Common myeloid progenitor, CD34-positive (primary cell): ENCODE data around the gene SUPT20HL2.
"Not testable (repeated sequence)": the region's sequence is repeated elsewhere in the genome, so short reads cannot be mapped to it uniquely, and the experiment has no call there.

Source experiments
- CTCF ChIA-PET: fragments of 350-600 bp; sonication (Branson Sonifier 250); formaldehyde crosslinking; loops from one replicate; lab custom pipeline; 2021; ENCODE audit warnings: antibody characterized with exemption; lab: Charles Lee
- POLR2A ChIA-PET: fragments of 350-600 bp; sonication (Branson Sonifier 250); formaldehyde crosslinking; loops from one replicate; lab custom pipeline; 2021; ENCODE audit warnings: antibody characterized with exemption; lab: Charles Lee
- DNase-seq, 3 donors: peaks; one replicate each; pipeline versions ENCODE4 v3.0.0 to v3.0.0-alpha.2; 2013
- H3K27ac ChIP-seq, 2 experiments: 1 replicate in 1 of 2; 2 replicates in 1 of 2; pipeline ENCODE4 v1.7.0; 2013; ENCODE audit warnings: inconsistent platforms in 2 of 2, low read length in 2 of 2, mild to moderate bottlenecking in 2 of 2, low read depth in 1 of 2, moderate library complexity in 1 of 2; ENCODE audit not compliant: severe bottlenecking in 2 of 2, insufficient read depth in 1 of 2, poor library complexity in 1 of 2
- H3K27me3 ChIP-seq, 5 experiments: replicated peaks in 2 of 5; 1 replicate in 3 of 5; 2 replicates in 2 of 5; pipeline versions ENCODE4 v1.6.1 to v1.7.0; 2013; ENCODE audit warnings: low read length in 4 of 5, mild to moderate bottlenecking in 2 of 5, moderate library complexity in 2 of 5, inconsistent platforms in 1 of 5; ENCODE audit not compliant: insufficient read depth in 5 of 5, control insufficient read depth in 4 of 5
- H3K36me3 ChIP-seq, 4 experiments: 1 replicate in 2 of 4; 2 replicates in 2 of 4; pipeline versions ENCODE4 v1.6.1 to v1.7.0; 2013; ENCODE audit warnings: low read length in 3 of 4, control low read depth in 1 of 4, mild to moderate bottlenecking in 1 of 4; ENCODE audit not compliant: control insufficient read depth in 4 of 4, insufficient read depth in 4 of 4
- H3K4me1 ChIP-seq, 4 experiments: 1 replicate in 3 of 4; 2 replicates in 1 of 4; pipeline versions ENCODE4 v1.6.1 to v1.7.1; 2013; ENCODE audit warnings: low read length in 3 of 4, mild to moderate bottlenecking in 3 of 4, control low read depth in 1 of 4, inconsistent platforms in 1 of 4, moderate library complexity in 1 of 4; ENCODE audit not compliant: control insufficient read depth in 4 of 4, insufficient read depth in 4 of 4; ENCODE audit errors: control extremely low read depth in 1 of 4
- H3K4me3 ChIP-seq, 7 experiments: 1 replicate in 4 of 7; 2 replicates in 3 of 7; pipeline versions ENCODE4 v1.5.1 to v1.7.0; 2013; ENCODE audit warnings: mild to moderate bottlenecking in 7 of 7, low read length in 6 of 7, moderate library complexity in 6 of 7, inconsistent platforms in 2 of 7, low read depth in 2 of 7, control low read depth in 1 of 7; ENCODE audit not compliant: insufficient read depth in 4 of 7, control insufficient read depth in 1 of 7; ENCODE audit errors: extremely low read depth in 1 of 7
- H3K9me3 ChIP-seq, 5 experiments: 1 replicate in 4 of 5; 2 replicates in 1 of 5; pipeline versions ENCODE4 v1.6.1 to v1.7.1; 2013; ENCODE audit warnings: low read length in 4 of 5, mild to moderate bottlenecking in 2 of 5, inconsistent platforms in 1 of 5, low read depth in 1 of 5, moderate library complexity in 1 of 5; ENCODE audit not compliant: control insufficient read depth in 4 of 5, insufficient read depth in 2 of 5; ENCODE audit errors: control extremely low read depth in 1 of 5
- WGBS: methylation state at CpG from one replicate; pipeline ENCODE4 v1.1.5; 2013; ENCODE audit not compliant: insufficient coverage; 5-methylcytosine and 5-hydroxymethylcytosine counted together

SUPT20HL2 gene

GRCh38 chrX:24311507-24312248, 2.2 kb downstream of the SUPT20HL2 start:
- DNase-seq, H3K4me3 ChIP-seq, H3K9me3 ChIP-seq, H3K27ac ChIP-seq, POLR2A ChIA-PET, H3K36me3 ChIP-seq, H3K4me1 ChIP-seq: not testable (repeated sequence)
- CTCF ChIA-PET: interaction anchor here (1.1 kb wide), 1 partner anchor 60 kb away, joined by 3 read pairs; no protein-coding TSS in a partner anchor
- H3K27me3 ChIP-seq: peaks cover 0 to 14% (median 0%) of the 10 kb centered on the region in 5 experiments
- WGBS: 76% methylated on average over 15 of the region's 22 CpGs

GRCh38 chrX:24310916-24311315, 3.0 kb downstream of the SUPT20HL2 start:
- 79% methylated on average over 3 of the region's 3 CpGs for WGBS
- CTCF ChIA-PET: interaction anchor here (1.1 kb wide), 1 partner anchor 61 kb away, joined by 3 read pairs; no protein-coding TSS in a partner anchor
- H3K4me3 ChIP-seq, DNase-seq, POLR2A ChIA-PET, H3K36me3 ChIP-seq, H3K9me3 ChIP-seq, H3K4me1 ChIP-seq, H3K27ac ChIP-seq: not testable (repeated sequence)
- peaks cover 0 to 14% (median 0%) of the 10 kb centered on the region in 5 experiments for H3K27me3 ChIP-seq

GRCh38 chrX:24309580-24310374, 4.1 kb downstream of the SUPT20HL2 start:
- DNase-seq, H3K4me3 ChIP-seq, H3K36me3 ChIP-seq, H3K27ac ChIP-seq, H3K9me3 ChIP-seq, CTCF ChIA-PET, H3K4me1 ChIP-seq, POLR2A ChIA-PET: not testable (repeated sequence)
- no CpG with 5 or more reads among the region's 6 CpGs for WGBS
- peaks cover 0 to 14% (median 0%) of the 10 kb centered on the region in 5 experiments for H3K27me3 ChIP-seq

- H3K9me3 ChIP-seq, POLR2A ChIA-PET, DNase-seq, H3K27ac ChIP-seq, H3K4me1 ChIP-seq, H3K4me3 ChIP-seq, CTCF ChIA-PET, H3K36me3 ChIP-seq: not testable (repeated sequence)
- H3K27me3 ChIP-seq: peaks cover 0 to 14% (median 0%) of the 10 kb centered on the region in 5 experiments
- no CpG with 5 or more reads among the region's 4 CpGs for WGBS
Observed at GRCh38 chrX:24308803-24309202, 5.1 kb downstream of the SUPT20HL2 start.

- Histone ChIP-seq H3K4me3 (no peak overlapping the region), H3K36me3 (no peaks in the 10 kb centered on the region), H3K27me3 (peaks cover 0 to 21% (median 0%) of the 10 kb centered on the region in 5 experiments), H3K9me3 (no peaks in the 10 kb centered on the region), H3K4me1 (peaks cover 0 to 4% (median 0%) of the 10 kb centered on the region in 4 experiments), H3K27ac (no peak overlapping the region)
- peak; percentile 4 to 38 (median 34) for DNase-seq
- ChIA-PET POLR2A (no interaction called here), CTCF (interaction anchor here (1.8 kb wide), 1 partner anchor 10 kb away, joined by 4 read pairs; no protein-coding TSS in a partner anchor)
- WGBS: 52% methylated on average over 6 of the region's 6 CpGs
Observed at GRCh38 chrX:24306440-24306839, 7.4 kb downstream of the SUPT20HL2 start.

- Histone ChIP-seq H3K4me3 (no peak overlapping the region), H3K9me3 (no peaks in the 10 kb centered on the region), H3K4me1 (peaks cover 0 to 2% (median 0%) of the 10 kb centered on the region in 4 experiments), H3K27ac (no peak overlapping the region), H3K36me3 (no peaks in the 10 kb centered on the region), H3K27me3 (peaks cover 0 to 18% (median 0%) of the 10 kb centered on the region in 5 experiments)
- POLR2A ChIA-PET: no interaction called here
- CTCF ChIA-PET: interaction anchor here (1.8 kb wide), 1 partner anchor 9 kb away, joined by 4 read pairs; no protein-coding TSS in a partner anchor
- WGBS: no CpG with 5 or more reads among the region's 7 CpGs
- DNase-seq: no peak
Observed at GRCh38 chrX:24305905-24306304, 8.0 kb downstream of the SUPT20HL2 start.
